ENCODE data around the gene CRB2.

GRCh38 chr9:123424131-123424530 is 68.1 kb downstream of the CRB2 start:
- TF ChIP-seq, protein P1, sequence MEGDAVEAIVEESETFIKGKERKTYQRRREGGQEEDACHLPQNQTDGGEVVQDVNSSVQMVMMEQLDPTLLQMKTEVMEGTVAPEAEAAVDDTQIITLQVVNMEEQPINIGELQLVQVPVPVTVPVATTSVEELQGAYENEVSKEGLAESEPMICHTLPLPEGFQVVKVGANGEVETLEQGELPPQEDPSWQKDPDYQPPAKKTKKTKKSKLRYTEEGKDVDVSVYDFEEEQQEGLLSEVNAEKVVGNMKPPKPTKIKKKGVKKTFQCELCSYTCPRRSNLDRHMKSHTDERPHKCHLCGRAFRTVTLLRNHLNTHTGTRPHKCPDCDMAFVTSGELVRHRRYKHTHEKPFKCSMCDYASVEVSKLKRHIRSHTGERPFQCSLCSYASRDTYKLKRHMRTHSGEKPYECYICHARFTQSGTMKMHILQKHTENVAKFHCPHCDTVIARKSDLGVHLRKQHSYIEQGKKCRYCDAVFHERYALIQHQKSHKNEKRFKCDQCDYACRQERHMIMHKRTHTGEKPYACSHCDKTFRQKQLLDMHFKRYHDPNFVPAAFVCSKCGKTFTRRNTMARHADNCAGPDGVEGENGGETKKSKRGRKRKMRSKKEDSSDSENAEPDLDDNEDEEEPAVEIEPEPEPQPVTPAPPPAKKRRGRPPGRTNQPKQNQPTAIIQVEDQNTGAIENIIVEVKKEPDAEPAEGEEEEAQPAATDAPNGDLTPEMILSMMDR (conservative IDR thresholded peaks at IDR 0.05), result no peak
- no peak for TF ChIP-seq ZFX (IDR thresholded peaks at IDR 0.05)

All from C4-2B (cell line).